HepG2 (cell line): Measurements from ENCODE around the gene RHOT2. TPM values are rescaled to one million over a fixed set of nuclear protein-coding genes. Genes with fewer than 3 reads are reported as not detected.
A peak's percentile ranks its signal among the peaks of the same experiment; 100 is the strongest.

ENCODE experiments used
- AGO2 ChIP-seq: fragments of 200-400 bp; formaldehyde crosslinking; optimal IDR thresholded peaks from 2 replicates; pipeline ENCODE3; 2017; ENCODE audit warnings: mild to moderate bottlenecking, low read depth, low read length, moderate library complexity
- ARNTL ChIP-seq: sonication (generic); formaldehyde crosslinking; IDR thresholded peaks from 2 replicates; pipeline ENCODE4 v1.4.0; 2020; ENCODE audit warnings: mild to moderate bottlenecking, missing genetic modification reagents
- CCDC6 ChIP-seq: sonication (generic); formaldehyde crosslinking; IDR thresholded peaks from 2 replicates; pipeline ENCODE4 v1.8.1; 2022; ENCODE audit warnings: mild to moderate bottlenecking, missing genetic modification reagents, moderate library complexity
- DBP ChIP-seq: sonication (generic); formaldehyde crosslinking; IDR thresholded peaks from 2 replicates; pipeline ENCODE4 v1.4.0; 2020; ENCODE audit warnings: missing genetic modification reagents; ENCODE audit errors: not compliant biosample characterization
- DPF2 ChIP-seq: sonication (generic); formaldehyde crosslinking; IDR thresholded peaks from 2 replicates; pipeline ENCODE4 v1.4.0; 2020; ENCODE audit warnings: mild to moderate bottlenecking, low read depth, missing genetic modification reagents, borderline replicate concordance
- E2F2 ChIP-seq: sonication (generic); formaldehyde crosslinking; IDR thresholded peaks from 2 replicates; pipeline ENCODE4 v1.4.0; 2020; ENCODE audit warnings: missing genetic modification reagents, borderline replicate concordance
- ERF ChIP-seq: IDR thresholded peaks from 2 replicates; pipeline ENCODE4 v1.6.1; 2018; ENCODE audit warnings: missing biosample characterization, missing genetic modification reagents
- FOXC1 ChIP-seq: sonication (generic); formaldehyde crosslinking; IDR thresholded peaks from 2 replicates; pipeline ENCODE4 v1.8.0; 2022; ENCODE audit warnings: mild to moderate bottlenecking, missing genetic modification reagents, borderline replicate concordance
- GZF1 ChIP-seq: sonication (generic); formaldehyde crosslinking; IDR thresholded peaks from 2 replicates; pipeline ENCODE4 v1.5.1; 2020; ENCODE audit warnings: mild to moderate bottlenecking, missing genetic modification reagents
- LRRFIP1 ChIP-seq: sonication (generic); formaldehyde crosslinking; conservative IDR thresholded peaks from 2 replicates; pipeline ENCODE4 v1.4.0; 2020; ENCODE audit warnings: missing genetic modification reagents
- MYNN ChIP-seq: sonication (generic); formaldehyde crosslinking; IDR thresholded peaks from 2 replicates; pipeline ENCODE4 v1.4.0; 2020; ENCODE audit warnings: mild to moderate bottlenecking, low read depth, missing genetic modification reagents
- NFIB ChIP-seq: sonication (generic); formaldehyde crosslinking; IDR thresholded peaks from 2 replicates; pipeline ENCODE4 v1.9.0; 2021; ENCODE audit warnings: missing genetic modification reagents, mild to moderate bottlenecking, borderline replicate concordance
- SALL1 ChIP-seq: sonication (generic); formaldehyde crosslinking; IDR thresholded peaks from 2 replicates; pipeline ENCODE4 v1.8.0; 2022; ENCODE audit warnings: mild to moderate bottlenecking, missing genetic modification reagents
- SIX4 ChIP-seq: sonication (generic); formaldehyde crosslinking; IDR thresholded peaks from 2 replicates; pipeline ENCODE4 v1.4.0; 2020; ENCODE audit warnings: missing genetic modification reagents
- SMAD9 ChIP-seq: sonication (generic); formaldehyde crosslinking; IDR thresholded peaks from 2 replicates; pipeline ENCODE4 v1.5.1; 2020; ENCODE audit warnings: mild to moderate bottlenecking, missing genetic modification reagents
- XRCC5 ChIP-seq: fragments of 200-400 bp; formaldehyde crosslinking; optimal IDR thresholded peaks from 2 replicates; pipeline ENCODE3; 2017; ENCODE audit warnings: mild to moderate bottlenecking, low read length
- ZBTB37 ChIP-seq: sonication (generic); formaldehyde crosslinking; IDR thresholded peaks from 2 replicates; pipeline ENCODE4 v1.4.0; 2020; ENCODE audit warnings: mild to moderate bottlenecking, missing genetic modification reagents
- ZBTB38 ChIP-seq: sonication (generic); formaldehyde crosslinking; IDR thresholded peaks from 2 replicates; pipeline ENCODE4 v1.5.1; 2020; ENCODE audit warnings: mild to moderate bottlenecking, missing genetic modification reagents
- ZBTB7A ChIP-seq: sonication (generic); formaldehyde crosslinking; IDR thresholded peaks from 2 replicates; pipeline ENCODE4 v1.8.0; 2022; ENCODE audit warnings: mild to moderate bottlenecking, missing genetic modification reagents
- ZNF234 ChIP-seq: sonication (generic); formaldehyde crosslinking; conservative IDR thresholded peaks from 2 replicates; pipeline ENCODE4 v1.5.1; 2020; ENCODE audit warnings: mild to moderate bottlenecking, missing genetic modification reagents
- ZNF30 ChIP-seq: sonication (generic); formaldehyde crosslinking; IDR thresholded peaks from 2 replicates; pipeline ENCODE4 v1.5.0; 2020; ENCODE audit warnings: mild to moderate bottlenecking, missing genetic modification reagents
- ZNF556 ChIP-seq: sonication (generic); formaldehyde crosslinking; IDR thresholded peaks from 2 replicates; pipeline ENCODE4 v1.4.0; 2020; ENCODE audit warnings: mild to moderate bottlenecking, missing genetic modification reagents, borderline replicate concordance
- ZNF670 ChIP-seq: sonication (generic); formaldehyde crosslinking; IDR thresholded peaks from 2 replicates; pipeline ENCODE4 v1.8.0; 2022; ENCODE audit warnings: mild to moderate bottlenecking, missing genetic modification reagents, borderline replicate concordance
- ZNF766 ChIP-seq: sonication (generic); formaldehyde crosslinking; IDR thresholded peaks from 2 replicates; pipeline ENCODE4 v1.5.0; 2020; ENCODE audit warnings: missing genetic modification reagents, borderline replicate concordance
- polyA plus RNA-seq, 8 experiments: library from polyadenylated mRNA; depleted of rRNA in 3 of 8; stranded (reverse) in 7 of 8; unstranded in 1 of 8; fragments of >200 nt; fragmentation: Illumina TruSeq in 4 of 8; extraction: Trizol in 4 of 8; gene quantifications; 2 replicates each; pipeline versions ENCODE4 v1.2.1 to v1.2.3, GENCODE V29; 2011 to 2016; ENCODE audit warnings: low read depth in 4 of 8, missing spikeins in 1 of 8, mixed read lengths in 1 of 8; ENCODE audit not compliant: insufficient read depth in 1 of 8
- total RNA-seq, 5 experiments: library from RNA; depleted of rRNA; stranded (reverse); fragments of >200 nt; fragmentation: Illumina TruSeq; extraction: Trizol; gene quantifications; 2 replicates each; pipeline ENCODE4 v1.2.3, GENCODE V29; 2016; ENCODE audit warnings: low read depth in 1 of 5

RHOT2 gene
- total and polyA plus RNA-seq, 2 of the 13 experiments (the other 11 are each of a cell fraction or from before 2014, with no cell fraction given): 63.6 to 76.9 TPM

- no peak for TF ChIP-seq GZF1
- 0 out of 2 replicates have a peak, but pooled peaks have one; percentile 61 for TF ChIP-seq ZNF556 (CRISPR knock-in tag)
- peak; percentile 57; the same call in 1 of the 2 replicates for TF ChIP-seq ERF (CRISPR knock-in tag)
- no peak for TF ChIP-seq E2F2 (CRISPR knock-in tag)
- TF ChIP-seq NFIB (CRISPR knock-in tag): no peak
- TF ChIP-seq ZNF670 (CRISPR knock-in tag): no peak
- no peak for TF ChIP-seq ZBTB38 (CRISPR knock-in tag)
- peak; percentile 69; the same call in 1 of the 2 replicates for TF ChIP-seq CCDC6 (CRISPR knock-in tag)
- TF ChIP-seq DPF2: no peak
- TF ChIP-seq ZBTB7A: no peak
- no peak for TF ChIP-seq ZNF30 (CRISPR knock-in tag)
- TF ChIP-seq ARNTL (CRISPR knock-in tag): no peak
- TF ChIP-seq DBP: no peak
- TF ChIP-seq XRCC5: no peak
- TF ChIP-seq SIX4 (CRISPR knock-in tag): no peak; the same call in 1 of the 2 replicates
- TF ChIP-seq LRRFIP1 (CRISPR knock-in tag): no peak
- no peak for TF ChIP-seq ZNF234 (CRISPR knock-in tag)
- TF ChIP-seq ZNF766 (CRISPR knock-in tag): peak; percentile 73; the same call in 1 of the 2 replicates
- TF ChIP-seq MYNN (CRISPR knock-in tag): no peak
- TF ChIP-seq SMAD9 (CRISPR knock-in tag): no peak
- no peak for TF ChIP-seq FOXC1
- TF ChIP-seq SALL1 (CRISPR knock-in tag): peak; percentile 87
- no peak for TF ChIP-seq AGO2
- no peak for TF ChIP-seq ZBTB37 (CRISPR knock-in tag)
Measured at GRCh38 chr16:700684-701584, 33.0 kb downstream of the RHOT2 start (continued).
